Measurements from ENCODE around the gene ARID5B.

The ARID5B gene

GRCh38 chr10:61906562-61906901 is 5.0 kb downstream of the ARID5B start:
- TF ChIP-seq CTCF (IDR thresholded peaks at IDR 0.05) (no peak), ZFX (IDR thresholded peaks at IDR 0.05; ENCODE audit: borderline replicate concordance) (no peak)

GRCh38 chr10:61907011-61907410 is 5.5 kb downstream of the ARID5B start:
- 0 out of 2 replicates have a peak overlapping the region, but pooled peaks have one; percentile 96 for H3K27ac ChIP-seq
- no peak for TF ChIP-seq CTCF (IDR thresholded peaks at IDR 0.05)

More at GRCh38 chr10:61906562-61906901, 5.0 kb downstream of the ARID5B start:
- peak overlapping the region; percentile 96; the same call in 1 of the 2 replicates for H3K27ac ChIP-seq

GRCh38 chr10:61907587-61907986 is 6.1 kb downstream of the ARID5B start:
- TF ChIP-seq ZFX (IDR thresholded peaks at IDR 0.05; ENCODE audit: borderline replicate concordance) (no peak), CTCF (IDR thresholded peaks at IDR 0.05) (no peak)

GRCh38 chr10:61910226-61910805 is 8.8 kb downstream of the ARID5B start:
- H3K27ac ChIP-seq: no peak overlapping the region
- no peak for TF ChIP-seq CTCF (IDR thresholded peaks at IDR 0.05)
- TF ChIP-seq ZFX (IDR thresholded peaks at IDR 0.05; ENCODE audit: borderline replicate concordance): no peak

More at GRCh38 chr10:61907587-61907986, 6.1 kb downstream of the ARID5B start:
- 0 out of 2 replicates have a peak overlapping the region, but pooled peaks have one; percentile 96 for H3K27ac ChIP-seq

GRCh38 chr10:61910894-61911293 is 9.4 kb downstream of the ARID5B start:
- H3K27ac ChIP-seq: no peak overlapping the region; the same call in 1 of the 2 replicates
- no peak for TF ChIP-seq ZFX (IDR thresholded peaks at IDR 0.05; ENCODE audit: borderline replicate concordance)
- no peak for TF ChIP-seq CTCF (IDR thresholded peaks at IDR 0.05)

- no peak for TF ChIP-seq ZFX (IDR thresholded peaks at IDR 0.05; ENCODE audit: borderline replicate concordance)
- TF ChIP-seq CTCF (IDR thresholded peaks at IDR 0.05): no peak
- H3K27ac ChIP-seq: peak overlapping the region; percentile 19; the same call in 1 of the 2 replicates
Measured at GRCh38 chr10:61911425-61911824, 9.9 kb downstream of the ARID5B start.

- no peak overlapping the region for H3K27ac ChIP-seq
- no peak for TF ChIP-seq CTCF (IDR thresholded peaks at IDR 0.05)
- no peak for TF ChIP-seq ZFX (IDR thresholded peaks at IDR 0.05; ENCODE audit: borderline replicate concordance)
Measured at GRCh38 chr10:61912981-61913380, 11.5 kb downstream of the ARID5B start.
